Activated naive CD8-positive, alpha-beta T cell (primary cell): ENCODE data around the gene DMAC2.
A peak's percentile ranks its signal among the peaks of the same experiment; 100 is the strongest.
"Not testable (repeated sequence)": the region's sequence is repeated elsewhere in the genome, so short reads cannot be mapped to it uniquely, and the experiment has no call there.

ENCODE experiments used
- H3K27ac Mint-ChIP-seq: one replicate; pipeline ENCODE4 v1.8.0; 2021; ENCODE audit warnings: mixed read lengths
- H3K27me3 Mint-ChIP-seq: one replicate; pipeline ENCODE4 v1.8.0; 2021; ENCODE audit warnings: mixed read lengths
- H3K36me3 Mint-ChIP-seq: one replicate; pipeline ENCODE4 v1.8.0; 2021; ENCODE audit warnings: mixed read lengths
- H3K4me1 Mint-ChIP-seq: one replicate; pipeline ENCODE4 v1.8.0; 2021; ENCODE audit warnings: low read depth, mixed read lengths
- H3K4me3 Mint-ChIP-seq: one replicate; pipeline ENCODE4 v1.8.0; 2021; ENCODE audit warnings: mild to moderate bottlenecking, mixed read lengths
- H3K9me3 Mint-ChIP-seq: one replicate; pipeline ENCODE4 v1.8.0; 2021; ENCODE audit warnings: low read depth, mixed read lengths

DMAC2 gene

DNA sequence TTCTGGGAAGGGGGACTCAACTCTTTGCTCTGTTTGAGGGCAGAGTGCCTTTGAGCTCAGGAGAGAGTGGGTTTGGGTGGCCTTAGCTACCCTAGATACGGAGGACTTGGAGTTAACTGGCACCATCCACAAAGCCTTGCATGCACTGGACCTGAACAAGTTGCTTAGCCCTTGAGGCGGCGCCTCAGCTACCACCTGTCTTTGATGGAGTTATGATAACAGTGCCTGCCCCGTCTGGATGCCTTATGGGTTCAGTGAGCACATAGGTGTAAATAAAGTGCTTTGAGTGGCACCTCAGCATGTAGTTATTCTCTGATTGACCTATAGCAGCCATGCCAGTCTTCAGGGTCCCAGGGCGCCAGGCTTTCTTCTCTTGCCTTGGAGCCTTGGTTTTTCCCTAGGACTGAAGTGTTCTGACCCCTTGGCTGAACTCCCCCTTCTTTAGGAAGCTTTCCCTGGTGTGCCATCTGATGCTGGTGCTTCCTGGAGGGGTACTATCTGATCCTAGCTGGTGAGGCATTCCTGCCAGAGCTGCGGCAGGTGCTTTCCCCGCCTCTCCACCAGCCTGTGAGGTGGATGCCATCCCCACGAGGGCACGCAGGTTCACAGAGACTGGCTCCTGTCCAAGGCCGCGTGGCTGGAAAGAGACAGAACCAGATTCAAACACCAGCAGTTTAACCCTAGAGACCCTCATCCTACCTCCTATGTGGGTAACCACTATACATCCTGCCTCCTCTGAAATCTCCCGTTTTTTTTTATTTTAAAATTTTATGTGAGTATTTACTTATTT is 36.3 kb downstream of the DMAC2 start:
- H3K4me1 Mint-ChIP-seq = peaks cover 25% of the 10 kb centered on the region
- H3K36me3 Mint-ChIP-seq = peaks cover 2% of the 10 kb centered on the region
- H3K27me3 Mint-ChIP-seq = no peaks in the 10 kb centered on the region
- no peak overlapping the region for H3K27ac Mint-ChIP-seq
- H3K9me3 Mint-ChIP-seq = no peaks in the 10 kb centered on the region
- H3K4me3 Mint-ChIP-seq = no peak overlapping the region

- peaks cover 31% of the 10 kb centered on the region for H3K4me1 Mint-ChIP-seq
- no peak overlapping the region for H3K27ac Mint-ChIP-seq
- H3K27me3 Mint-ChIP-seq = no peaks in the 10 kb centered on the region
- H3K36me3 Mint-ChIP-seq = peaks cover 2% of the 10 kb centered on the region
- no peak overlapping the region for H3K4me3 Mint-ChIP-seq
- no peaks in the 10 kb centered on the region for H3K9me3 Mint-ChIP-seq
Observed at GRCh38 chr19:41402010-41402409, 37.7 kb downstream of the DMAC2 start.

GRCh38 chr19:41401483-41401882 is 38.2 kb downstream of the DMAC2 start:
- peaks cover 34% of the 10 kb centered on the region for H3K4me1 Mint-ChIP-seq
- no peaks in the 10 kb centered on the region for H3K27me3 Mint-ChIP-seq
- no peak overlapping the region for H3K4me3 Mint-ChIP-seq
- H3K27ac Mint-ChIP-seq = no peak overlapping the region
- peaks cover 2% of the 10 kb centered on the region for H3K36me3 Mint-ChIP-seq
- no peaks in the 10 kb centered on the region for H3K9me3 Mint-ChIP-seq

DNA sequence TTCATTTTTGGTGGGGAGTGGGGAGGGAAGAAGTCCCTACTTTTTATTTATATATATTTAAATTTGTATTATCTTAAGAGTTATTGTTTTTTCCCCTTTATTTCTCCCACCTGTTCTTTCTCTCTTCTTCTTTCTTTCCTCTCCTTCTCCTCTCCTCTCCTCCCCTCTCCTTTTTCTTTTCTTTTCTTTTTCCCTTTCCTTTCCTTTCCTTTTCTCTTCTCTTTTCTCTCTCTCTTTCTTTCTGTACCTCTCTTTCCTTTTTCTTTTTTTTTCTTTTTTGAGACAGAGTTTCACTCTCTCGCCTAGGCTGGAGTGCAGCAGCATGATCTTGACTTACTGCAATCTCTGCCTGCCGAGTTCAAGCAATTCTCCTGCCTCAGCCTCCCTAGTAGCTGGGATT is 40.2 kb downstream of the DMAC2 start:
- Mint-ChIP-seq H3K9me3 (no peaks in the 10 kb centered on the region), H3K27ac (peak overlapping the region; percentile 1), H3K36me3 (peaks cover 5% of the 10 kb centered on the region), H3K27me3 (no peaks in the 10 kb centered on the region), H3K4me3 (peak overlapping the region; percentile 99), H3K4me1 (peaks cover 42% of the 10 kb centered on the region)

GRCh38 chr19:41399091-41399490 is 40.6 kb downstream of the DMAC2 start:
- no peaks in the 10 kb centered on the region for H3K27me3 Mint-ChIP-seq
- peaks cover 5% of the 10 kb centered on the region for H3K36me3 Mint-ChIP-seq
- H3K4me1 Mint-ChIP-seq = peaks cover 42% of the 10 kb centered on the region
- H3K9me3 Mint-ChIP-seq = no peaks in the 10 kb centered on the region
- H3K27ac Mint-ChIP-seq = peak overlapping the region; percentile 100
- H3K4me3 Mint-ChIP-seq = peak overlapping the region; percentile 99

DNA sequence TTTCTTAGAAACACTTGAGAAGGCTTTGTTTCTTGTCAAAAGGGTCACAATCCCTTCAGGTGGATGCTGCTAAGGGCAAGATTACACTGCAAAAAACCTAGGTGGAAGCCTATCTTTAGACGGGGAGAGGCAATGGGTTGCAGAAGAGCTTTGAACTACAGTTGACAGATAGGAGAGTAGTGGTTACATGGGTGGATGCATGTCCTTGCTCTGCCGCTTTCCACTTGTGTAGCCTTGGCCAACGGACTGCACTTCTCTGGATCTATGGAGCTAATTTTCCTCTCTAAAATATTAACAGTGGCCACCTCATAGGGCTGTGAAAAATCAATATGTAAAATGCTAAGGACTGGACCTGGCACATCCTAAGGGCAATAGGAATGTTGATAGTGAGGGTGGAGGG is 41.1 kb downstream of the DMAC2 start:
- Mint-ChIP-seq H3K9me3 (no peaks in the 10 kb centered on the region), H3K4me1 (peaks cover 42% of the 10 kb centered on the region), H3K4me3 (peak overlapping the region; percentile 99), H3K27ac (peak overlapping the region; percentile 100), H3K36me3 (peaks cover 5% of the 10 kb centered on the region), H3K27me3 (no peaks in the 10 kb centered on the region)

DNA sequence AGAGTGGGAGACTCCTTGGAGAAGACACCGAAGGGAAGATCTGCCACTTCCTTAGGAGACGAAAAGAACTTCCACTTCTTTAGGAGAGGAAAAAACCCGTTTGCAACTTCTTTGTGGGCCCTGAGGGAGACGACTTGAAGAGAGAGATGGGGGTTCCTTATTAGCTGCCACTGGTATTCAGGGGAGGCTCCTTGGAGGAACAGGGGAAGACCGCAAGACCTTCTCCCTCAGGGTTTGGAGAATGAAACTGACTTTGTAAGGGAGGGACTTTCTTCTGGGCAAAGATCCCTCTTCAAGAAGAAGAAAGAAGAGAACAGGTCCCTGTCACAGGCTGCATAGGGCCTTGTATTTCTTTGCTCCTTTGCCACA is 41.7 kb downstream of the DMAC2 start:
- Mint-ChIP-seq H3K4me1 (peaks cover 39% of the 10 kb centered on the region), H3K4me3 (peak overlapping the region; percentile 99), H3K9me3 (no peaks in the 10 kb centered on the region), H3K27me3 (no peaks in the 10 kb centered on the region), H3K36me3 (peaks cover 5% of the 10 kb centered on the region), H3K27ac (peak overlapping the region; percentile 100)

- Mint-ChIP-seq H3K9me3 (no peaks in the 10 kb centered on the region), H3K4me3 (peak within 1 kb of the TSS; percentile 99), H3K36me3 (peaks cover 5% of the 10 kb centered on the region), H3K27me3 (no peaks in the 10 kb centered on the region), H3K4me1 (peaks cover 37% of the 10 kb centered on the region), H3K27ac (peak within 1 kb of the TSS; percentile 100)
Observed at GRCh38 chr19:41397086-41398049, 42.3 kb downstream of the DMAC2 start, which contains the start of the genes BCKDHA and EXOSC5. Gene BCKDHA (plus strand): TSS chr19:41397818. CDS start chr19:41397828, 10 bp downstream. Gene EXOSC5 (minus strand): TSS chr19:41397359. CDS start chr19:41397328, 31 bp downstream.

DNA sequence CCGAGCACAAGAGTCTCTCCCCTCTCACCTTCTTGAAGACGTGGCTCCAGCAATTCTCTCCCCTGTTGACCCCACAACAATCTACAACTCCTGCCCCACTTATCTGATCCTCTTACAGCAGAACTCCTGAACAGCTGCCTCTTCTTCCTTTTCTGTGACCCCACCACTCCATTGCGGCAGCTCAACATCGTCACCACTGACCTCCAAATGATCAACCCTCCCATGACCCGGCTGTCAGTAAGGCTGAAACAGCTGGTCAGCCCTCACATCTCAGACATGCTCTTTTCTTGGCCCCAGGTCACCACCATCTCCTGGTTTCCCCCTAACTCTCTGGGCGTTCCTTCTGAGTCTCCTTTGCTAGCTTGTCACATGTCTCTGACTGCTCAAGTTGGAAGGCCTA is 44.4 kb downstream of the DMAC2 start:
- H3K4me3 Mint-ChIP-seq = peak overlapping the region; percentile 99
- H3K36me3 Mint-ChIP-seq = peaks cover 4% of the 10 kb centered on the region
- H3K27ac Mint-ChIP-seq = peak overlapping the region; percentile 61
- peaks cover 34% of the 10 kb centered on the region for H3K4me1 Mint-ChIP-seq
- no peaks in the 10 kb centered on the region for H3K27me3 Mint-ChIP-seq
- H3K9me3 Mint-ChIP-seq = no peaks in the 10 kb centered on the region

- no peaks in the 10 kb centered on the region for H3K9me3 Mint-ChIP-seq
Observed at GRCh38 chr19:41392775-41393174, 46.9 kb downstream of the DMAC2 start.

DNA sequence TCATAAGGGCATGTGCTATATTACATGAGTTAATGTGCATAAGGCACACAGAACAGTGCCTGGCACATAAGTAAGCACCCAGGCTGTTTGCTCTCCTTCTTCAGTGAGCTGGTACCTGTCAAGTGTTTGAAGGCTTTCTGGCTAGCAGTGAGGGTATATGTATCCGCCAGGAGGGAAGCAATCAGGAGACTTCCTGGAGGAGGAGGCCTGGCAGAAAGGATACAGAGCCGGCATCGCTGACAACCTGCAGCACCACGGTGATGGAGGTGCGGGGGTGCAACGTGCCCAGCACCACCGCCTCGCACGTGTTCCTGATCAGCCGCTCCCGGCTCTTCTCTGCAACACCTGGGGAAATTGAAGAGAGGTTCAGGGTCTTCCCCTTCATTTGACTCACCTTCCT is 48.1 kb downstream of the DMAC2 start:
- H3K9me3 Mint-ChIP-seq = no peaks in the 10 kb centered on the region

More at GRCh38 chr19:41392775-41393174, 46.9 kb downstream of the DMAC2 start:
- Mint-ChIP-seq H3K36me3 (peaks cover 4% of the 10 kb centered on the region), H3K27ac (no peak overlapping the region), H3K27me3 (no peaks in the 10 kb centered on the region), H3K4me3 (no peak overlapping the region), H3K4me1 (peaks cover 21% of the 10 kb centered on the region)

GRCh38 chr19:41386442-41386841 is 53.3 kb downstream of the DMAC2 start:
- Mint-ChIP-seq H3K4me1 (no peaks in the 10 kb centered on the region), H3K4me3 (no peak overlapping the region), H3K27ac (no peak overlapping the region)

More for the DNA sequence above, 48.1 kb downstream of the DMAC2 start:
- Mint-ChIP-seq H3K27ac (no peak overlapping the region), H3K36me3 (peaks cover 4% of the 10 kb centered on the region), H3K4me1 (peaks cover 15% of the 10 kb centered on the region), H3K27me3 (no peaks in the 10 kb centered on the region), H3K4me3 (no peak overlapping the region)

DNA sequence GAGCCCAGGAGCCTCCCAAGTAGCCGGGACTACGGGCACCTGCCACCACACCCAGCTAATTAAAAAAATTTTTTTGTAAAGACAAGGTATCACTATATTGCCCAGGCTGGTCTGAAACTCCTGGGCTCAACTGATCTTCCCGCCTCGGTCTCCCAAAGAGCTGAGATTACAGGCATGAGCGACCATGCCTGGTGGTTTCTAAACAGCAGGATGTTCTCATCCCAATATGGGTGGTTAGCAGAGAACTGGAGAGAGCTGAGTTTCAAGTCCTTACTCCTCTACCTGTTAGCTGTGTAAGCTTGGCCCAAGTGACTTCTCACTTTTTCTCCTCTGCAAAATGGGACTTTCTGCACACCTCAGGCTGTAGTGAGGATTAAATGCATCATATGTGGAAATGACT is 55.4 kb downstream of the DMAC2 start:
- Mint-ChIP-seq H3K36me3 (no peaks in the 10 kb centered on the region), H3K9me3 (no peaks in the 10 kb centered on the region), H3K4me1 (no peaks in the 10 kb centered on the region)

More at GRCh38 chr19:41386442-41386841, 53.3 kb downstream of the DMAC2 start:
- H3K9me3 Mint-ChIP-seq = no peaks in the 10 kb centered on the region
- H3K36me3 Mint-ChIP-seq = no peaks in the 10 kb centered on the region
- H3K27me3 Mint-ChIP-seq = no peaks in the 10 kb centered on the region

GRCh38 chr19:41381536-41381935 is 58.2 kb downstream of the DMAC2 start:
- not testable (repeated sequence) for H3K36me3 Mint-ChIP-seq, H3K4me3 Mint-ChIP-seq, H3K27ac Mint-ChIP-seq, H3K9me3 Mint-ChIP-seq, H3K27me3 Mint-ChIP-seq
- H3K4me1 Mint-ChIP-seq = peaks cover 12% of the 10 kb centered on the region

More for the DNA sequence above, 55.4 kb downstream of the DMAC2 start:
- no peak overlapping the region for H3K27ac Mint-ChIP-seq
- H3K27me3 Mint-ChIP-seq = no peaks in the 10 kb centered on the region
- H3K4me3 Mint-ChIP-seq = no peak overlapping the region
